GM23338 (cell line): ENCODE measurements around the gene LYST. TPM values are rescaled to one million over a fixed set of nuclear protein-coding genes. Genes with fewer than 3 reads are reported as not detected.

ENCODE experiments used
- ATAC-seq: fragments of 200-7000 bp; cut with Tn5 transposase; 3 replicates; pipeline ENCODE4 v1.9.1; 2020
- DNase-seq: peaks from one replicate; pipeline ENCODE4 v3.0.0-alpha.2; 2015; ENCODE audit warnings: low spot score
- H2AFZ ChIP-seq: fragments of 200-600 bp; sonication (generic); 2 replicates; pipeline ENCODE4 v1.8.0; 2016; ENCODE audit warnings: antibody characterized with exemption, mild to moderate bottlenecking, moderate library complexity
- H3F3A ChIP-seq: fragments of 200-600 bp; sonication (generic); replicated peaks from 2 replicates; pipeline ENCODE4 v1.8.0; 2017; ENCODE audit warnings: antibody characterized with exemption, mixed run types, low read depth
- H3K27ac ChIP-seq: fragments of 200-600 bp; sonication (generic); 2 replicates; pipeline ENCODE4 v1.6.1; 2016; ENCODE audit warnings: low read depth
- H3K27me3 ChIP-seq: fragments of 200-600 bp; sonication (generic); 2 replicates; pipeline ENCODE4 v1.8.0; 2016; ENCODE audit warnings: mild to moderate bottlenecking, mixed run types, moderate library complexity; ENCODE audit not compliant: insufficient read depth
- H3K36me3 ChIP-seq: fragments of 200-600 bp; sonication (generic); 2 replicates; pipeline ENCODE4 v1.8.0; 2016; ENCODE audit warnings: mild to moderate bottlenecking; ENCODE audit not compliant: insufficient read depth
- H3K4me1 ChIP-seq: fragments of 200-600 bp; sonication (generic); 2 replicates; pipeline ENCODE4 v1.8.0; 2016; ENCODE audit warnings: mild to moderate bottlenecking, moderate library complexity; ENCODE audit not compliant: insufficient read depth
- H3K4me2 ChIP-seq: fragments of 200-600 bp; sonication (generic); 2 replicates; pipeline ENCODE4 v1.7.1; 2017; ENCODE audit warnings: mixed run types
- H3K4me3 ChIP-seq: fragments of 200-600 bp; sonication (generic); 2 replicates; pipeline ENCODE4 v1.6.1; 2016; ENCODE audit warnings: mixed run types
- H3K79me2 ChIP-seq: fragments of 200-600 bp; sonication (generic); replicated peaks from 2 replicates; pipeline ENCODE4 v1.8.0; 2017; ENCODE audit warnings: mild to moderate bottlenecking; ENCODE audit not compliant: insufficient read depth
- H3K9me2 ChIP-seq: fragments of 200-600 bp; sonication (generic); 2 replicates; pipeline ENCODE4 v1.8.0; 2017; ENCODE audit not compliant: insufficient read depth
- H4K20me1 ChIP-seq: fragments of 200-600 bp; sonication (generic); replicated peaks from 2 replicates; pipeline ENCODE4 v1.8.0; 2017; ENCODE audit warnings: mild to moderate bottlenecking; ENCODE audit not compliant: insufficient read depth
- H3K27ac Mint-ChIP-seq: 2 replicates; pipeline ENCODE4 v1.8.0; 2020; ENCODE audit warnings: inconsistent platforms, mild to moderate bottlenecking, moderate library complexity, mixed read lengths
- H3K27me3 Mint-ChIP-seq: 3 replicates; pipeline ENCODE4 v1.8.0; 2022; ENCODE audit warnings: low read depth, mild to moderate bottlenecking, moderate library complexity, mixed read lengths, inconsistent platforms; ENCODE audit not compliant: insufficient read depth, poor library complexity
- H3K36me3 Mint-ChIP-seq: 3 replicates; pipeline ENCODE4 v1.8.0; 2021; ENCODE audit warnings: low read depth, mild to moderate bottlenecking, inconsistent platforms, moderate library complexity, mixed read lengths
- H3K4me1 Mint-ChIP-seq: 3 replicates; pipeline ENCODE4 v1.8.0; 2020; ENCODE audit warnings: mild to moderate bottlenecking, inconsistent platforms, mixed read lengths
- H3K4me3 Mint-ChIP-seq: 3 replicates; pipeline ENCODE4 v1.8.0; 2021; ENCODE audit warnings: moderate library complexity, mild to moderate bottlenecking, inconsistent platforms, mixed read lengths
- H3K9me3 Mint-ChIP-seq: 3 replicates; pipeline ENCODE4 v1.8.0; 2020; ENCODE audit warnings: moderate library complexity, mild to moderate bottlenecking, inconsistent platforms, mixed read lengths
- CREB1 ChIP-seq: fragments of 250-450 bp; sonication (Bioruptor Pico); IDR thresholded peaks from 2 replicates; pipeline ENCODE4 v1.5.0; 2020; ENCODE audit warnings: low read depth, mild to moderate bottlenecking, moderate library complexity
- EZH2 ChIP-seq: fragments of 200-600 bp; sonication (generic); IDR thresholded peaks from one replicate; pipeline ENCODE4 v1.8.0; 2017; ENCODE audit warnings: antibody characterized with exemption, mild to moderate bottlenecking, low read depth; ENCODE audit not compliant: unreplicated experiment
- EZH2phosphoT487 ChIP-seq: fragments of 200-600 bp; sonication (generic); IDR thresholded peaks from one replicate; pipeline ENCODE4 v1.8.1; 2018; ENCODE audit warnings: antibody characterized with exemption; ENCODE audit not compliant: unreplicated experiment
- NANOG ChIP-seq: IDR thresholded peaks from 2 replicates; pipeline ENCODE4 v1.6.1; 2016; ENCODE audit warnings: antibody characterized with exemption, borderline replicate concordance
- POLR2AphosphoS5 ChIP-seq: IDR thresholded peaks from 2 replicates; pipeline ENCODE4 v1.6.1; 2016; ENCODE audit warnings: antibody characterized with exemption, low read depth
- STAT1 ChIP-seq: IDR thresholded peaks from one replicate; pipeline ENCODE4 v1.6.1; 2016; ENCODE audit warnings: antibody characterized with exemption; ENCODE audit not compliant: unreplicated experiment
- ZNF114 ChIP-seq: fragments of 250-450 bp; sonication (Bioruptor Pico); IDR thresholded peaks from 2 replicates; pipeline ENCODE4 v1.5.0; 2020; ENCODE audit warnings: mild to moderate bottlenecking, moderate library complexity
- ZNF331 ChIP-seq: fragments of 250-450 bp; sonication (Bioruptor Pico); IDR thresholded peaks from 2 replicates; pipeline ENCODE4 v1.5.0; 2020; ENCODE audit warnings: low read depth, mild to moderate bottlenecking, moderate library complexity
- polyA plus RNA-seq: library from polyadenylated mRNA; unstranded; fragments of >200 nt; fragmentation: Nextera tagmentation; extraction: Ambion mirVana; gene quantifications from 2 replicates; pipeline ENCODE4 v1.2.1, GENCODE V29; 2016
- total RNA-seq: library from RNA; depleted of rRNA; stranded (reverse); fragments of >200 nt; shearing (Covaris generic); gene quantifications from 2 replicates; pipeline ENCODE4 v1.2.3, GENCODE V29; 2014
- TF ChIP-seq, protein P1 (sequence below), 2 experiments: fragments of 200-600 bp in 1 of 2; sonication (generic) in 1 of 2; conservative IDR thresholded peaks; 2 replicates each; pipeline versions ENCODE4 v1.5.1 to v1.6.1; 2016 to 2017; ENCODE audit warnings: antibody characterized with exemption in 2 of 2, low read depth in 2 of 2, mild to moderate bottlenecking in 2 of 2, moderate library complexity in 1 of 2
- TF ChIP-seq, protein P2 (sequence below): fragments of 250-450 bp; sonication (Bioruptor Pico); IDR thresholded peaks from 2 replicates; pipeline ENCODE4 v1.5.0; 2020; ENCODE audit warnings: mild to moderate bottlenecking, moderate library complexity
- TF ChIP-seq, protein P3 (sequence below): IDR thresholded peaks from one replicate; pipeline ENCODE4 v1.6.1; 2018; ENCODE audit warnings: antibody characterized with exemption; ENCODE audit not compliant: unreplicated experiment

Gene LYST
- total and polyA plus RNA-seq, 2 experiments from 2014 or later, result 0.21 to 1.0 TPM

- TF ChIP-seq, protein P1, sequence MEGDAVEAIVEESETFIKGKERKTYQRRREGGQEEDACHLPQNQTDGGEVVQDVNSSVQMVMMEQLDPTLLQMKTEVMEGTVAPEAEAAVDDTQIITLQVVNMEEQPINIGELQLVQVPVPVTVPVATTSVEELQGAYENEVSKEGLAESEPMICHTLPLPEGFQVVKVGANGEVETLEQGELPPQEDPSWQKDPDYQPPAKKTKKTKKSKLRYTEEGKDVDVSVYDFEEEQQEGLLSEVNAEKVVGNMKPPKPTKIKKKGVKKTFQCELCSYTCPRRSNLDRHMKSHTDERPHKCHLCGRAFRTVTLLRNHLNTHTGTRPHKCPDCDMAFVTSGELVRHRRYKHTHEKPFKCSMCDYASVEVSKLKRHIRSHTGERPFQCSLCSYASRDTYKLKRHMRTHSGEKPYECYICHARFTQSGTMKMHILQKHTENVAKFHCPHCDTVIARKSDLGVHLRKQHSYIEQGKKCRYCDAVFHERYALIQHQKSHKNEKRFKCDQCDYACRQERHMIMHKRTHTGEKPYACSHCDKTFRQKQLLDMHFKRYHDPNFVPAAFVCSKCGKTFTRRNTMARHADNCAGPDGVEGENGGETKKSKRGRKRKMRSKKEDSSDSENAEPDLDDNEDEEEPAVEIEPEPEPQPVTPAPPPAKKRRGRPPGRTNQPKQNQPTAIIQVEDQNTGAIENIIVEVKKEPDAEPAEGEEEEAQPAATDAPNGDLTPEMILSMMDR (conservative IDR thresholded peaks at IDR 0.05; ENCODE audit: low read depth in 2 of 2), result no peak
- TF ChIP-seq STAT1 (no peak), EZH2 (no peak), EZH2phosphoT487 (no peak)
These were observed 5.6 kb upstream of the LYST start (continued) for GRCh38 chr1:235872270-235872669.

GRCh38 chr1:235867903-235868469, 1.3 kb upstream of the LYST start:
- H3K4me2 ChIP-seq, result peak overlapping the region; percentile 94
- TF ChIP-seq, protein P1 (conservative IDR thresholded peaks at IDR 0.05; ENCODE audit: low read depth in 2 of 2), result no peak
- no peak for TF ChIP-seq EZH2phosphoT487
- TF ChIP-seq, protein P2, sequence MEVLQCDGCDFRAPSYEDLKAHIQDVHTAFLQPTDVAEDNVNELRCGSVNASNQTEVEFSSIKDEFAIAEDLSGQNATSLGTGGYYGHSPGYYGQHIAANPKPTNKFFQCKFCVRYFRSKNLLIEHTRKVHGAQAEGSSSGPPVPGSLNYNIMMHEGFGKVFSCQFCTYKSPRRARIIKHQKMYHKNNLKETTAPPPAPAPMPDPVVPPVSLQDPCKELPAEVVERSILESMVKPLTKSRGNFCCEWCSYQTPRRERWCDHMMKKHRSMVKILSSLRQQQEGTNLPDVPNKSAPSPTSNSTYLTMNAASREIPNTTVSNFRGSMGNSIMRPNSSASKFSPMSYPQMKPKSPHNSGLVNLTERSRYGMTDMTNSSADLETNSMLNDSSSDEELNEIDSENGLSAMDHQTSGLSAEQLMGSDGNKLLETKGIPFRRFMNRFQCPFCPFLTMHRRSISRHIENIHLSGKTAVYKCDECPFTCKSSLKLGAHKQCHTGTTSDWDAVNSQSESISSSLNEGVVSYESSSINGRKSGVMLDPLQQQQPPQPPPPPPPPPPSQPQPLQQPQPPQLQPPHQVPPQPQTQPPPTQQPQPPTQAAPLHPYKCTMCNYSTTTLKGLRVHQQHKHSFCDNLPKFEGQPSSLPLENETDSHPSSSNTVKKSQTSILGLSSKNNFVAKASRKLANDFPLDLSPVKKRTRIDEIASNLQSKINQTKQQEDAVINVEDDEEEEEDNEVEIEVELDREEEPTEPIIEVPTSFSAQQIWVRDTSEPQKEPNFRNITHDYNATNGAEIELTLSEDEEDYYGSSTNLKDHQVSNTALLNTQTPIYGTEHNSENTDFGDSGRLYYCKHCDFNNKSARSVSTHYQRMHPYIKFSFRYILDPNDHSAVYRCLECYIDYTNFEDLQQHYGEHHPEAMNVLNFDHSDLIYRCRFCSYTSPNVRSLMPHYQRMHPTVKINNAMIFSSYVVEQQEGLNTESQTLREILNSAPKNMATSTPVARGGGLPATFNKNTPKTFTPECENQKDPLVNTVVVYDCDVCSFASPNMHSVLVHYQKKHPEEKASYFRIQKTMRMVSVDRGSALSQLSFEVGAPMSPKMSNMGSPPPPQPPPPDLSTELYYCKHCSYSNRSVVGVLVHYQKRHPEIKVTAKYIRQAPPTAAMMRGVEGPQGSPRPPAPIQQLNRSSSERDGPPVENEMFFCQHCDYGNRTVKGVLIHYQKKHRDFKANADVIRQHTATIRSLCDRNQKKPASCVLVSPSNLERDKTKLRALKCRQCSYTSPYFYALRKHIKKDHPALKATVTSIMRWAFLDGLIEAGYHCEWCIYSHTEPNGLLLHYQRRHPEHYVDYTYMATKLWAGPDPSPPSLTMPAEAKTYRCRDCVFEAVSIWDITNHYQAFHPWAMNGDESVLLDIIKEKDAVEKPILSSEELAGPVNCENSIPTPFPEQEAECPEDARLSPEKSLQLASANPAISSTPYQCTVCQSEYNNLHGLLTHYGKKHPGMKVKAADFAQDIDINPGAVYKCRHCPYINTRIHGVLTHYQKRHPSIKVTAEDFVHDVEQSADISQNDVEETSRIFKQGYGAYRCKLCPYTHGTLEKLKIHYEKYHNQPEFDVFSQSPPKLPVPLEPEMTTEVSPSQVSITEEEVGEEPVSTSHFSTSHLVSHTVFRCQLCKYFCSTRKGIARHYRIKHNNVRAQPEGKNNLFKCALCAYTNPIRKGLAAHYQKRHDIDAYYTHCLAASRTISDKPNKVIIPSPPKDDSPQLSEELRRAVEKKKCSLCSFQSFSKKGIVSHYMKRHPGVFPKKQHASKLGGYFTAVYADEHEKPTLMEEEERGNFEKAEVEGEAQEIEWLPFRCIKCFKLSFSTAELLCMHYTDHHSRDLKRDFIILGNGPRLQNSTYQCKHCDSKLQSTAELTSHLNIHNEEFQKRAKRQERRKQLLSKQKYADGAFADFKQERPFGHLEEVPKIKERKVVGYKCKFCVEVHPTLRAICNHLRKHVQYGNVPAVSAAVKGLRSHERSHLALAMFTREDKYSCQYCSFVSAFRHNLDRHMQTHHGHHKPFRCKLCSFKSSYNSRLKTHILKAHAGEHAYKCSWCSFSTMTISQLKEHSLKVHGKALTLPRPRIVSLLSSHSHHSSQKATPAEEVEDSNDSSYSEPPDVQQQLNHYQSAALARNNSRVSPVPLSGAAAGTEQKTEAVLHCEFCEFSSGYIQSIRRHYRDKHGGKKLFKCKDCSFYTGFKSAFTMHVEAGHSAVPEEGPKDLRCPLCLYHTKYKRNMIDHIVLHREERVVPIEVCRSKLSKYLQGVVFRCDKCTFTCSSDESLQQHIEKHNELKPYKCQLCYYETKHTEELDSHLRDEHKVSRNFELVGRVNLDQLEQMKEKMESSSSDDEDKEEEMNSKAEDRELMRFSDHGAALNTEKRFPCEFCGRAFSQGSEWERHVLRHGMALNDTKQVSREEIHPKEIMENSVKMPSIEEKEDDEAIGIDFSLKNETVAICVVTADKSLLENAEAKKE (CRISPR knock-in tag), result no peak
- TF ChIP-seq ZNF114 (CRISPR knock-in tag), result no peak
- TF ChIP-seq, protein P3, sequence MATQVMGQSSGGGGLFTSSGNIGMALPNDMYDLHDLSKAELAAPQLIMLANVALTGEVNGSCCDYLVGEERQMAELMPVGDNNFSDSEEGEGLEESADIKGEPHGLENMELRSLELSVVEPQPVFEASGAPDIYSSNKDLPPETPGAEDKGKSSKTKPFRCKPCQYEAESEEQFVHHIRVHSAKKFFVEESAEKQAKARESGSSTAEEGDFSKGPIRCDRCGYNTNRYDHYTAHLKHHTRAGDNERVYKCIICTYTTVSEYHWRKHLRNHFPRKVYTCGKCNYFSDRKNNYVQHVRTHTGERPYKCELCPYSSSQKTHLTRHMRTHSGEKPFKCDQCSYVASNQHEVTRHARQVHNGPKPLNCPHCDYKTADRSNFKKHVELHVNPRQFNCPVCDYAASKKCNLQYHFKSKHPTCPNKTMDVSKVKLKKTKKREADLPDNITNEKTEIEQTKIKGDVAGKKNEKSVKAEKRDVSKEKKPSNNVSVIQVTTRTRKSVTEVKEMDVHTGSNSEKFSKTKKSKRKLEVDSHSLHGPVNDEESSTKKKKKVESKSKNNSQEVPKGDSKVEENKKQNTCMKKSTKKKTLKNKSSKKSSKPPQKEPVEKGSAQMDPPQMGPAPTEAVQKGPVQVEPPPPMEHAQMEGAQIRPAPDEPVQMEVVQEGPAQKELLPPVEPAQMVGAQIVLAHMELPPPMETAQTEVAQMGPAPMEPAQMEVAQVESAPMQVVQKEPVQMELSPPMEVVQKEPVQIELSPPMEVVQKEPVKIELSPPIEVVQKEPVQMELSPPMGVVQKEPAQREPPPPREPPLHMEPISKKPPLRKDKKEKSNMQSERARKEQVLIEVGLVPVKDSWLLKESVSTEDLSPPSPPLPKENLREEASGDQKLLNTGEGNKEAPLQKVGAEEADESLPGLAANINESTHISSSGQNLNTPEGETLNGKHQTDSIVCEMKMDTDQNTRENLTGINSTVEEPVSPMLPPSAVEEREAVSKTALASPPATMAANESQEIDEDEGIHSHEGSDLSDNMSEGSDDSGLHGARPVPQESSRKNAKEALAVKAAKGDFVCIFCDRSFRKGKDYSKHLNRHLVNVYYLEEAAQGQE, result no peak
- TF ChIP-seq ZNF331 (CRISPR knock-in tag), result no peak
- TF ChIP-seq EZH2, result no peak
- TF ChIP-seq POLR2AphosphoS5, result no peak
- TF ChIP-seq CREB1 (CRISPR knock-in tag), result no peak
- TF ChIP-seq NANOG, result no peak

More at GRCh38 chr1:235867903-235868469, 1.3 kb upstream of the LYST start:
- Mint-ChIP-seq H3K36me3 (no peaks in the 10 kb centered on the region), H3K4me3 (peak overlapping the region; percentile 92), H3K27me3 (peaks cover 20% of the 10 kb centered on the region), H3K27ac (no peak overlapping the region), H3K9me3 (no peaks in the 10 kb centered on the region), H3K4me1 (peaks cover 13% of the 10 kb centered on the region)
- Histone ChIP-seq H3K27ac (no peak overlapping the region), H3K79me2 (no peaks in the 10 kb centered on the region), H3F3A (peaks cover 5% of the 10 kb centered on the region; the same call in 1 of the 2 replicates), H3K27me3 (peaks cover 27% of the 10 kb centered on the region), H3K4me3 (peak overlapping the region; percentile 72), H3K4me1 (peaks cover 8% of the 10 kb centered on the region; the same call in 1 of the 2 replicates), H4K20me1 (no peaks in the 10 kb centered on the region), H2AFZ (peak overlapping the region; percentile 100), H3K9me2 (no peaks in the 10 kb centered on the region), H3K36me3 (no peaks in the 10 kb centered on the region)
- DNase-seq (no peak), ATAC-seq (no peak)
